GM12874 (cell line): Measurements from ENCODE around the gene KCNQ1.

ENCODE experiments used
- TF ChIP-seq, protein P1 (sequence below): IDR thresholded peaks from 2 replicates; pipeline ENCODE4 v1.5.1; 2011; ENCODE audit warnings: low read depth, mild to moderate bottlenecking, control low read depth, low read length, moderate library complexity; ENCODE audit not compliant: insufficient read depth

KCNQ1 gene

DNA sequence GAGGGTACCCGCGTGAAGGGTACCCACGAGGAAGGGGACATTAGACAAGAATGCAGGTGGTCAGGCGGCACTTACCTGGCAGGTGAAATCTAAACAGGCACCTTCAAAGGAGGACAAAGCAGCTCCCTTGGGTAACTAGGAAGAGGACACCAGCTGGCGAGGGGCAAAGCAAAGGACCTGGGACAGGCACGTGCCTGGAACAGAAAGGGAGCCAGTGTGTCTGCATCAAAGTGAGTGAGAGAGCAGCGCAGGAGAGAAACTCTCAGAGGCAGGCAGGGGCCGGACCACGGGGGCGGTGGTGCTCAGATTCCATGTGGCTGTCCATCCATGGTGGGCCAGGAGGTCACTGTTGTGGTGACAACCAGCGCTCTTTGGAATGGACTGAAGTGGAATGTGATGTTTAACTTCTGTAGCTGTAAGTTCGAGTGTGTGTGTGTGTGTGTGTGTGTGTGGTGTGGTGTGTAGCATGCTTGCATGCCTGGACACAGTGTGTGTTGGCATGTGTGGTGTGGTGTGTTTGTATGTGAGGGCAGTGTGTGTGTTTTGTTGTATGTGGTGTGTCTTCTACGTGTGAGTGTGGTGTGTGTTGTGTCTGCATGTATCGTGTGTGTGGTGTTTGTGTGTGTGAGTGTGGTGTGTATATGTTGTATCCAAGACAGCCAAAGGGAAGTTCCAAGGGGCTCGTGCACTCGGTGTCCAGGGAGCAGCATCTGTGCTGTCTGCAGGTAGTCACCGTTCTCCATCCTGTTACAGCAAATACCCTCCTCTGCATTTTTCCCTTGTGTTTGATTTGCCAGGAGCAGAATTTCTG lies 354.3 kb downstream of the KCNQ1 start:
- TF ChIP-seq, protein P1, sequence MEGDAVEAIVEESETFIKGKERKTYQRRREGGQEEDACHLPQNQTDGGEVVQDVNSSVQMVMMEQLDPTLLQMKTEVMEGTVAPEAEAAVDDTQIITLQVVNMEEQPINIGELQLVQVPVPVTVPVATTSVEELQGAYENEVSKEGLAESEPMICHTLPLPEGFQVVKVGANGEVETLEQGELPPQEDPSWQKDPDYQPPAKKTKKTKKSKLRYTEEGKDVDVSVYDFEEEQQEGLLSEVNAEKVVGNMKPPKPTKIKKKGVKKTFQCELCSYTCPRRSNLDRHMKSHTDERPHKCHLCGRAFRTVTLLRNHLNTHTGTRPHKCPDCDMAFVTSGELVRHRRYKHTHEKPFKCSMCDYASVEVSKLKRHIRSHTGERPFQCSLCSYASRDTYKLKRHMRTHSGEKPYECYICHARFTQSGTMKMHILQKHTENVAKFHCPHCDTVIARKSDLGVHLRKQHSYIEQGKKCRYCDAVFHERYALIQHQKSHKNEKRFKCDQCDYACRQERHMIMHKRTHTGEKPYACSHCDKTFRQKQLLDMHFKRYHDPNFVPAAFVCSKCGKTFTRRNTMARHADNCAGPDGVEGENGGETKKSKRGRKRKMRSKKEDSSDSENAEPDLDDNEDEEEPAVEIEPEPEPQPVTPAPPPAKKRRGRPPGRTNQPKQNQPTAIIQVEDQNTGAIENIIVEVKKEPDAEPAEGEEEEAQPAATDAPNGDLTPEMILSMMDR, result no peak

DNA sequence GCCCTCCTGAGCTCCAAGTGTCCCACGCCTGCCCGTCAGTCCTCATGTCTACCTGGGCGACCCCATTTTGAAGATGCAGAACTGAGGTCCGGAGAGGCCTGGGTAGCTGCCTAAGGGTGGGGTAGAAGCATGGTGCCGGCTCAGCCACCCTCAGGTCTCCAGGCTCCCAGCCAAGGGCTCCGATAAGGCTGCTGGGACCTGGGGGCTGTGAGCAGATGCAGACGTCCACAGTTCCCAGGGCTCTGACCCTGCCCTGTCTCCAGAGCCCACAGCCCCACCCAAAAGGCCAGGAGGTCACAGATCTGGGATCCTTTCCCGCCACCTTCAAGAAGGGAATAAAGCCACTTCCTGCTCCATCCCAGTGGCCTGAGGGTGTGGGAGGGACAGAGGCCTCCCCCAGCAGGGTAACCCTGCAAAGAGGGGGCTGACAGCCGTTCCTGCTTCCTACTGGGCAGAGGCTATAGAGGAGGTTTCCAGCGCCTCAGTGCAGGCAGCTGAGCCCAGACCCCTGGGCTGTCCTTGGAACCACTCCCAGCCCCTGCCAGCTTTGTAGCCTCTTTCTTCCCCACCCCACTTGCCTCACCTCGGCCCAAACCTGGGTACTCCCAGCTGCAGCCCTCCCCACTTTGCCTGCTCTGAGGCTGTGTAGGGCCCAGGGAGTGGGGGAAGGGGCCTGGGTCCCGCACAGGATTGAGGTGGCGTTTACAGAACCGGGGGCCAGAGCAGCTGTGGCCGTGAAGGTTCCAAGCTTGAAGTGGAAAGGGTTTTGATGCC lies 355.3 kb downstream of the KCNQ1 start:
- TF ChIP-seq, protein P1, result no peak

DNA sequence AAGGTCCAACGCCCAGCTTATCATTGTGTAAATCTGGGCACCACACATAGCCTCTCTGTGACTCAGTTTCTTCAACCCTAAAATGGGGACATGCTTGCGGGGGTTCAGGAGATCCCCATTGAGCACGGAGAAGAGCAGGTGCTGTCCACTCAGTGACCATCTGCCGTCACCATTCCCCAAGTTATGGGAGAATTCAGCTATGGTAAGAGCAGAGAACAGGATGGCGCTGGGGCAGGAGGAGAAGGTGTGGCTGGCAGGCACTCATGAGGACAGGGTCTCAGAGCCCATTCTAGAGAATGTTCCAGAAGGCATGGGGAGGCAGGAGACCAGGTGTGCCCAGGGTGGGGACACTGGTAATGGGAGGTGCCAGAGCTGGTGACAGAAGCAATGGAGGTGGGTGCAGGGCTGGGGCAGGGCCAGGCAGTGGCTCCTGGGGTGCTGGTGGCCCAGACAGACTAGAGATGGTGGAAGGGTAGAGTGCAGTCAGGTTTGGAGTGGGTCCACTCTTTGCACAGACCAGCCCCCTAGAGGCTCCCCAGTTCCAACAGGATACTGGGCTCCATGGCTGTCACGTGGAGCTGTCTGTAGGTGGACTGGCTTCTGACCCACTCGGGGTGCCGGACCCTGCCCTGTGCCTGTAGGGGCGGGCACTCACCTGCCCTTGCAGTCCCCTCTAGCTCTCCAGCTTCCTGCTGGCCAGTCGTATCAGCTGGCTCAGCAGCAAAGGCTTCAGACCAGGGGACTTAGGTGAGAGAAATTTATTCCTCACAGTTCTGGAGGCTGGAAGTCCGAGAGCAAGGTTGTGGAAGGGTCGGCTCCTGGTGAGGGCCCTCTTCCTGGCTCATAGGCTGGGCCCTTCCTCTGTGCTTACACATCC lies 356.1 kb downstream of the KCNQ1 start:
- TF ChIP-seq, protein P1, result no peak

DNA sequence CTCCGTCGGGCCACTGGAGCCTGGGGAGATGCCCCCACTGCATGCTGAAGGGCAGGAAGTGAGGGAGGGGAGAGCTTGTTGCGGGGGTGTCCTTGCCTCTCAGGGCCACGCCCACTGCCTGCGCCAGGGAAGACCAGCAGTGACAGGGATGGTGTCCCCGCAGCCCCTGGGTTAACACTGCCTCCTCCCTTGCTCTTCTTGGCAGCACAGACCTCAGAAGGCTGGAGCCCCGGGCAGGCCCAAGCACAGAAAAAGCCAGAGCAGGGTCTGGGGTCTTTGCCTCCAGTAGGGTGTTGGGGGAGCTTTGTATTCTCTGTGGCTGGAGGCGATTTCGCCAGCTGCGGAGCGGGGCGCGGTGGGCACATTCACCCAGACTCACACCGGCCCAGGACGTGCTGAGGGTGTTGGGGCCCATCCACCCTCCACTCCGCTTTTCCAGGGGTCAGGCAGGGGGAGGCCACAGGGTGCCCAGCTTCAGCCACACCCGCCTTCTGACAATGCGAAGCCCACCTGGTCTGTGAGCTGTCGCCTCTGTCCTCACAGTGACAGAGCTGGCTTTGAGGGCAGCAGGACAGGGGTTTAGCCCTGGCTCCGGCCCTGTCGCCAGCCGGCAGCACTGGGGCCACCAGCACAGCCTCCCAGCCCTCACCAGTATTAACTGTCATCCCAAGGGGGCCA lies 357.0 kb downstream of the KCNQ1 start:
- TF ChIP-seq, protein P1, result no peak

DNA sequence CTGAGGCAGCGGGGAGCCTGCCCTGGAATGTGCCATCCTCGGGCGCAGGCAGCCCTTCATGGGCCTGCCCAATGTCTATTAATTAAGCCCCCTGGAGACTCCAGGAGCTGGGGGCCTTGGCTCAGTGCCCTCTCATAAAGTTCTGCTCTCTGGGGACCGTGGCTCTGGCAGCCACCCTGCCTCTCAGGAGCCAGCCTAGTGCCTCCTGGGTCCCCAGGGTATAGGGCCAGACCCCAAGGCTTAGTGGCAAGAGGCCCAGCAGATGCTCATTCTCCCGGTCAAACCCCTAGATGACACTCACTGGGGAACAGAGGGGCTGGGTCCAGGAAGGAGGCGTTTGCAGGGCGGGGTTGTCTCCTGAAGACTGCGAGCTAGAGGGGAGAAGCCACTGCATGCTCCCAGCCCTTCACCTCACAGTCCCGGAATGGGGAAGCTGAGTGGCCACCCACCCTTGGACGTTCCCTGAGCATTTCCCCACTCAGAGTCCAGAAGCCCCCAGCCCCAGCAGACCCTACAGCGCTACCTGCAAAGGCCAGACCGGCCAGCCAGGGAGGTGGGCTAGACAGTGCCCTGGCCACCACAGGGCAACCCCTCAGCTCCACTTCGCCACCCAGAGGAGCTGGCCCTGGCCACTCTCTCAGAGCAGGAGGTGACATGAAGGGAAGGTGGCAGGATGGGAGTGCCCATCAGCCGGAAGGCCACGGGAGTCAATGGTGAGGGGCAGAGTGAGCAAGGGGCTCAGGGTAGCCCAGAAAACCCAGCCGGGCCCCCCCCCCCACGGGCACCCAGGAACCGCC lies 357.8 kb downstream of the KCNQ1 start:
- TF ChIP-seq, protein P1, result no peak

DNA sequence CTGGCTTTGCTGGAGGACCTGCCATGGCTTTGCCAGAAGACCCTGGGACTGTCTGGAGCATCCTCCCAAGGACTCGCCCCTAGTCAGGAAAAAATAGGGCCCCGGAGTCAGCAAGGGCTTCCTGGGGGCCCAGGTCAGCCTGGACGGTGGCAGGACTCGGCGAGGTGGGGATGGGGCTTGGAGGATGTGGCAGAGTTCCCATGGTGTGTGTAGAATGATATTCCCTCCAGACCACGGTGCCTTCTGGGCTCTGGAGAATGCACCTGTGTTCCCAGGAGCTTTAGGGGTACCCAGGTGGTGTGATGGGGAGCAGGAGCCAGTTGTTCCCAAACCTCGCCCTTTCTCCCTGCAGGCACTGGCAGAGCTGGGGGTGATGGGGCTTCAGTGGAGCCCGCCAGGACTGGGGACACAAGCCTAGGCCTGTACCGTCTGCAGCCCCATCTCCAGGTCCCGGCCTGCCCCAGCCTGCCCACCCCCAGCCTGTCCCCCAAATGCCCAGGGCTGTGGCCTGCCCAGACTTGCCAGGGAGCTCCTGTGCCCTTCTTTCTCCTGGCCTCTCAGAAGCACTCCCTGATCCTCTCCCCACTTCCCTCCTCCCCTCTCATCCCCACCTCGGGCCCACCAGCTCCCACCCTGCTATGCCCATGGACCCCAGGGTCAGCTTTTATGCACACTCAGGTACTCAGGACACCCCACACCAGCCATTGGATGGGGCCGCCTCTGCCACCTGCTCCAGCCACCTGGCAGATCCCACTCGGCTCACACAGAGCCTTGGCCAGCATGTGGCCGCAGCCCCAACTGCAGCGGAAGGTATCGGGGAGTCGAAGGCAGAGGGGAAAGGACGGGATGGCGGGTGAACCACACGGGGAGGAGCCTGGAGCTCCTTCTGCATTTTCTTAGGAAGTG lies 358.6 kb downstream of the KCNQ1 start:
- TF ChIP-seq, protein P1, result no peak
